T-helper 9 cell (primary cell): ENCODE results near the gene POMT2.
A peak's percentile ranks its signal among the peaks of the same experiment; 100 is the strongest.
"Not testable (repeated sequence)": the region's sequence is repeated elsewhere in the genome, so short reads cannot be mapped to it uniquely, and the experiment has no call there.

Source experiments
- DNase-seq: peaks from one replicate; pipeline ENCODE4 v3.0.0-alpha.2; 2020

POMT2 gene

DNA sequence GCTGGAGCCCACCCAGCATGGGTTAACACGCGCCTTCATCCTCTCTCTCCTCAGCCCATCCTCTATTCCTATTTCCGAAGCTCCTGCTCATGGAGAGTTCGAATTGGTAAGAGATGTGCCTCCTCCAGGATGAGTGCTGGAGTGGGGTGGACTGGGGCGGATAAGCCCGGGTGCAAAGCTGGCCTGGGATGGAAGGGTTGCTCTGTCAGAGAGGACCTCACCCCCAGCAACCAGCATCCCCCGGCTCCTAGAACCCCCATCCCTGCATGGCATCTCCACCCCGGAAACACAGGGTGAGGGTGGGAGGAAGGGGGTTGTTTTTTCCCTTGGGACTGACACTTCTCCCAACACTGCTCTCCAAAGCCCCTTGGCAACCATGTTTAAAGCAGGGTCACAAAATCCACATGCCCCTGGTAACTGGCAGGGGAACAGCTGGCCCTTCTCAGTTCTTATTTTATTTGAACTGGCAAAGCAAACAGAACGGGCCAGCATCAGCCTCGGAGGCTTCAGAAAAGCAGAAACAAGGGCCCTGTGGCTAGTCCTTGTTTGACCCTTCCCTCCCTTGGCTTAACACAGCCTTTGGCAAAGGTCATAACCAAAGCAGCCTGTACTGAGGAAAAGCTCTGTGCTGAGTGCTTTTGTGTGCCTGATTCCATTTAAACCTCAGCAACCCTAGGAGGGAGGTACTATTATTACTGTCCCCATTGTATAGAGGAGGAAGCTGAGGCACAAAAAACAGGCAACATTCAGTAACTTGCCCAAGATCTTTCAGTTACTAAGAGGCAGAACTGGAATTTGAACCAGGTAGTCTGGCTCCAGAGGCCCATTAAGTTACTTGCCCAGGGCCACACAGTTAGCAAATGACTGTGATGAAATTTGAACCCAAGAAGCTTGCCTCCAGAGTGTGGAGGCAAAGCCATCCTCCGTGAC is 4.4 kb upstream of the POMT2 start:
- DNase-seq, result no peak

DNA sequence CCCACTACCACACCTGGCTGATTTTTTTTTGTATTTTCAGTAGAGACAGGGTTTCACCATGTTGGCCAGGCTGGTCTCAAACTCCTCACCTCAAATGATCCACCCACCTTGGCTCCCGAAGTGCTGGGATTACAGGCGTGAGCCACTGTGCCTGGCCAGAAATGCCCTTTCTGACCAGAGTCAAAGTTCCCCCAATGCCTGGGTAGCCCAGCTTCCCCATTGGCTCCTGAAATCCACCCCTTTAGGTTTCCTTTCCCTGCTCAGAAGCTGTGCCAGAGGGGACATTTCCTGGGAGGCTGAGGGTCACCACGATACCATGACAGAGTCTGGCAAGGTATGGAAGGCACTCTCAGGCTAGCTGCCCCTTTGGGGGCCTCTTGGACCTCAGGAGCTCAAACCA is 3.6 kb upstream of the POMT2 start:
- no peak for DNase-seq

DNA sequence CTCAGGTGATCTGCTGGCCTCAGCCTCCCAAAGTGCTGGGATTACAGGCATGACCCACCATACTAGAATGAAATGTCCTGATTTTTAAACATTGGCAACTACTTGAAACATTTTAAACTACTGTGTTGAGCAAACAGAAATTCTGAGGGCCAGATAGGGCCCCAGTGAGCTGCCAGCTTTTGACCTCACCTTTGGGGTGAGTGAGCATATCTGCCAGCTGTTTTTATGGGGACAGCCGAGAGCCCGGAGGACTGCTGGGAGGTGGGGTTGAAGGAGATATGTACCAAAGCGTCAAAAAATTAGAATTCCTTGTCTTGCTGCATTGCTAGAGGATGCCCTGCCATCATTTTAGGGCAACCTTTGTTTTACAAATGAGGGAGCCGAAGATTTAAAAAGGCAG is 2.9 kb upstream of the POMT2 start:
- DNase-seq, result no peak

DNA sequence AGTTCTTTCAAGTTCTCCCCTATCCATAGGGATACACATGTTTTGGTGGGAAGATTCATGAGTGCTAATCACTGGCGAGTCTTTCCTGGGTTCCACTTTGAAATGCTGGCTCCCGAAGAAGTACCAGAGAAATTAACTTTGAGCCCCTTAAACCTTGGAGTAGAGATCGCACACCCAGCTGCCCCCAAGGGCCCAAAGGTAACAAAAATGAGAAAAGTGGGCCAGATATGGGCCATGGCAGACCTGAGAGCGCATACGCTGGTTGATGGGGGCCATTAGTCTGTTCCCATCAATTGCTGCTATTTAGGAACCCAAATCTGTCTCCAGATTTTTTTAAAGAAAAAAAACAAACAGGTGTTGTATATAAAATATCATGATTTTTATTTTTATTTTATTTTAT is 2.3 kb upstream of the POMT2 start:
- no peak for DNase-seq

DNA sequence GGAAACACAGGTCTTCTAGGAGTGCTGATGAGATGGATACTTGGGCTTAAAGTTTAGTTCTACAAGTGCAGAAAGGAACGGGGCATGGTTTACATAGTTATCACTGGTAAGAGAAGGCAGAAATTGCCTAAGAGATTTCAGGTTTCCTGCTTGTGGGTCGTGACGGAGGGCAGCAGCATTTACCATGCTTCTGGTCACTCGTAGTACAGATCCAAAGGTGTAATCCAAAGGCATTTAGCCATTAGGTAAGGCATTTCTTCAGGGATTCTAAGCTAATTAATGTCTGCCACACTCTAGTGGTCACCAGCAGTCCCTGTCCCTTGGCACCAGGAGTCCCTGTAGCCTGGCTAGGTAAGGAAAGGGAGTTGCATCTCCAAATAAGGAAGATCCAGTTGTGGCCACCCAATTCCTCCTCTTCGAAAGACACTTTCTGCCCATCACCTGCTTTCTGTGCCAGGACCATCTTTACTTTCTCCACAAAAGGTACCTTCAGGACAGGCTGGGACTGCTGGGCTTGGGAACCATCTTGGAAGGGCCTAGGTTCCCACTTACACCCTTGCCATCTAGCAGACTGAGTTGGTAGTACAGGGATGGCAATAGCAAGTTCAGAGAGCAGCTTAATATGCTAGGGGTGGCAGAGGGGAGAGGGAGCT is 1.7 kb upstream of the POMT2 start:
- no peak for DNase-seq

DNA sequence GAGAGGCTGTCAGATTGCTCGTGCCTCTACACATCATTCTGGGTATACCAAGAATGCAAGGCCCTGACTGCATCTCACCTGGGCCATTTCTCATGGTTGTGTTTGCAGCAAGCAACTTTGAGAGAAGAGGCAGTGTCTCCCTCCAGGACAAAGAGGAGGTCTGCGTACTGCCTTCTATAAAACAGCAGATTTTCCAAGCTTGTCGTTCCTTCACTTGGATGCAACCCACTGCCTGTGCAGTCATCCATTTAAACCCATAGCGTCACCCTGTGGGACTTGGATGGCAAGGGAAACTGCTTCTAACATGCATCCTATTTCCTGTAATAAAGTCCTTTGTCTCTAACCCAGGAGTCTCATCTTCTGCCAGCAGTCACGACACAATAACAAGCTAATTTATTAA is 1.3 kb downstream of the POMT2 start:
- DNase-seq, result no peak

DNA sequence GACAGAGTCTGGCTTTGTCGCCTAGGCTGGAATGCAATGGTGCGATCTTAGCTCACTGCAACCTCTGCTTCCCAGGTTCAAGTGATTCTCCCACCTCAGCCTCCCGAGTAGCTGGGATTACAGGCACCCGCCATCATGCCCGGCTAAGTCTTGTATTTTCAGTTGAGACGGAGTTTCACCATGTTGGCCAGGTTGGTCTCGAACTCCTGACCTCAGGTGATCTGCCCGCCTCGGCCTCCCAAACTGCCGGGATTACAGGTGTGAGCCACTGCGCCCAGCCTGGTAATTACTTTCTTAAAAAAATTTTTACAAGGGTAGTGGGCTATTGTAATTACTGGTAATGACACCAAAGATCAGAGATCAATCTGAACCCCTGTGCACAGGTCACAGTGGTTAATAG is 1.9 kb downstream of the POMT2 start:
- not testable (repeated sequence) for DNase-seq

DNA sequence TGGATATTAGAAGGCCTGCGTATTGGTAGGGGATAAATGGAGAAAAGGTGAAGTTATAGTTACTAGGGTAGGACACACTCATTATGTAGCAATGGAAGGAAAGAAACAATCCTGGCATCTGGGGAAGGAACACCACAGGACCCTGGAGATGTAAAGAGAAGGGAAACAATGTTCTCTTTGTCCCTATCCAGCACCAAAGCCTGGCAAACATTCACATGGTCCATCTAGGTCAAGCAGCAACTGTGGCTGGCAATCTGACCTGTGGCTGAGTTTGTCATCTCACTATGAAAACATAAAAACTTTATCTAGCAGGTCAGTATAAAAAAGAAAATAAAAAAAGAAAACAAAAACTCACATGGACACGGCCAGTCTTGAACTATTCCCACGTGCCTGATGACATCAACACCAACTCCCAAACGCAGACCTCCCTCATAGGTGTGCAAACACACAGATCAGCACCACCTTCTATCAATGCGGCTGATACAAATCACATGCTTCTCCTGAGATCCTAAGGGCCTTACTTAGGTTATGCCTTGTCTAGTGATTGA is 2.6 kb downstream of the POMT2 start:
- DNase-seq, result no peak

DNA sequence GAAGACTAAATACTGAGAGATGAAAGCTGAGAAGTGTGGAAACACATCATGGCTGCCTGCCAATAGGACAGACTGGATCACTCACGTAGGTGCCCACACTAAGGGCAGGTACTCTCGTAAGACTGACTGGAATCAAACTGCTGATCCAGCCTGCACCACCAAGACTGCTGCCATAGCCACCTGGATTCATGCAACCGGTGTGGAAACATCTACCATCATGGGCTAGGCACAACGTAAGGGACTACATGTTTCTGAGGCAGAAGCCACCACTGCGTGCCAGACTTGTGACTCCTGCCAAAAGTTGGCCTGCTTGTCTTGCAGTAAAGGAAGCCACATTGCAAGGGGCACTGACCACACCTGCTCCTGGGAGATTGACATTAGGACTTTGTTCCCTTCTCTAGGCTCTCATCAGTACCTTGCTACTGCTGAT is 3.8 kb downstream of the POMT2 start:
- DNase-seq, result no peak

DNA sequence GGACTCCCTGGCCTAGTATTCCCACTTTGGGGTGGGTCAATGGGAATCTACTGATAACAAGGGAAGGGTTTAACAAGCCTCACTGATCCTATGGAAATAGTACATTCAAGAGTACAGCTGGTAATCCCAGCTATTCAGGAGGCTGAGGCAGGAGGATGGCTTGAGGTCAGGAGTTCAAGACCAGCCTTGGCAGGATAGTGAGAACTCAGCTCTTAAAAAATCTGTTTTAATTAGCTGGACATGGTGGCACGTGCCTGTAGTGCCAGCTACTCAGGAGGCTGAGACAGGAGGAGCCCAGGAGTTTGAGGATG is 4.5 kb downstream of the POMT2 start:
- DNase-seq, result no peak

DNA sequence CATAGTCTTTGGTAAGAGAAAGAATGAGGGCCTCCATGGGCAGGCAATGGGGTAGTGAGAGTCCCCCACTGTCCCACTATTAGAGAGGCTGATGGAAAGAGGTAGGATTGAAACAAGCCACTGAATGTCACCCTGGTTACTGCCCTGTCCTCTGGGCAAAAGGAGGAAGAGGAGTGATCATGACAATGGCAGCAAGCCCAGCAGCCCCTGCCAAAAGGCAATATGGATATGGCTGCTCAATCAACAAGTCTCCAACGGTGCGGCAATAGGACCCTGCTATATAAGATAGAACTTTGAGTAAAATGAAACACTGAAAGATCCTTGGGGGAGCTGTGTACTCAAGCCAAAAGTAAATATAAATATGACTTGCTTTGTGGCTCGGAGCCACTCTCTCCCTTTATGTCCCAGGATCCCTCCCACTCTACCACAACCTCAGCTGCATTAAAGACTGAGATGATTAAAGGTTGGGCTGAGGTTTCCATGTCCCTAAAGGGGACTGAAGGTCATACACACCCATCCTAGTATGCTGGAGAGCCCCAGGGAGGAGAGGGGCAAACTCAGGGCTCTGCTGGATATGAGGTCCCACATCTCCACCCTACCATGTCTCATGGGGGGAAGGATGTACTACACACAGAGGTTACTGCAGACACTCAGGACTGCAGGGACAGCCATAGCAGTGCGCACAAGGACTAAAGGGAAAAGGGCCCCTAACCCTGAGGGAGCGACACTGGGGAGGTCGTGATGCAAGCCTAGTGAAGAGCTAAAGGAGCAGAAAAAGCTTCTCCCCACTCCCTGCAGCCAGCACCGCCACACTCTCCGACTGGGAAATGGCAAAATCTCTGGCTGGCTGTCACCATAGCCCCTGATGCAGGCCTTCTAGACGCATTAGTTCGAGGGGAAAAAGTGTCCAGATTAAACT is 5.9 kb downstream of the POMT2 start:
- DNase-seq, result no peak

DNA sequence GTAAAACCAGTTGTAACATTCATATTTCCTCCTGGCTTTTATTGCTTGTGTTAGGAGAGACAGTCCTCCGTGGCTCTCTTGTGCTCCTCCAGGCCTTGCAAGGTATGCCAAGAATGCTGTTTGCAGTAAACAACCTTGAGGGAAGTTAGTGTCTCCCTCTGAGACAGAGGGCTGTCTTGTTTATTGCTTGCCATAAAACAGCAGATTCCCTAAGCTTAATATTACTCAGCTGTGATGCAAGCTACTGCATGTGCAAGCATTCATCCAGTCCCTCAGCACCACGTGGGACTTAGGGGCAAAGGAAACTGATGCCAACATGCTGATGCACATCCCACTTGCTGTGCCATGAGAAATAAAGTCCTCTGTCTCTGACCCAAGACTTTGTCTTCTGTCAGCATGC is 6.6 kb downstream of the POMT2 start:
- DNase-seq, result no peak

DNA sequence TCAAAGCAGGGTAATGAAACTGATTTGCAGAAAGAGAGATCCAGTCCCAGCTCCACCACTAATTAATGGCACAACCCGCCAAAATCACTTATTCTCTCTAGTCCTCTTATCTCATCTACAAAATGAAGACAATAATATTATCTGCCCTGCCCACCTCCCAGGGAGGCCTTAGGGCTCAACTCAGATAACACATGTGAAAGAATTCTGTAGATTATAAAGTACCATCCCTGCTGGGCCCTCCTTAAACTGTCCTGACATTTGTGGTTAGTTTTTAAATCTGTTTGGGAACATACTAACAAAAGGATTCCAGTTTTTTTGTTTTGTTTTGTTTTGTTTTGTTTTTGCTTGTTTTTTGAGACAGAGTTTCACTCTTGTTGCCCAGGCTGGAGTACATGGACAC is 7.3 kb downstream of the POMT2 start:
- no peak for DNase-seq

DNA sequence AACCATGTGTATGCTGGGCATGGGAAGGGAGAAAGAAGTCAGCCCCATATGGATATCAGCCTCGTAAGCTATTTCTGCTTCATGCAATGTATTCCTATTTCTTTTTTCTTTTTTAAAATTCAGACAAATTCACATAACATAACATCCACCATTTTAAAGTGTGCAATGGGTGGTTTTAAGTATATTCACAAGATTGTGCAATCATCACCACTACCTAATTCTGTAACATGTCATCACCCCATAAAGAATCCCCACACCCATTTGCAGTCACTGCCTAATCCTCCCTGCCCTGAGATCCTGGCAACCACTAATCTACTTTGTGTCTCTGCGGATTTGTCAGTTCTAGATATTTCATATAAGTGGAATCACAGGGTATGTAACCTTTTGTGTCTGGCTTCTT is 9.5 kb downstream of the POMT2 start:
- DNase-seq, result no peak

DNA sequence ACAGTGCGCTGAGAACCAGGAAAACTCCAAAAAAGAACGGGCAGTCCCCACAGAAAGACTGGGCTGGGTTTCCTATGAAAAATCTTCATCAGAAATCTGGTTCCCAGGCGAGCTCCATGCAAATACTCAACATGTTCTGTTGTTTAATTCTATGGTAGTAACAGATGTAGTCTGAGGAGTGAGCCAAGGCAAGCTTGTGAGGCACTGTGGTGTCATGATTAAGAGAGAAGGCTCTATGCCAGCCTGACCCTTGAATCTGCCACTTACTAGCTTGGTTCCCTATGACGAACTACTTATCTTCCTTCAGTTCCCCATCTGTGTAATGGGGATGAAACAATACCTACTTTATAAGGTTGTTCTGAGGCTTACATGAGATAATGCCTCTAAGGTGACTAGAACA is 10.7 kb downstream of the POMT2 start:
- DNase-seq, result no peak

DNA sequence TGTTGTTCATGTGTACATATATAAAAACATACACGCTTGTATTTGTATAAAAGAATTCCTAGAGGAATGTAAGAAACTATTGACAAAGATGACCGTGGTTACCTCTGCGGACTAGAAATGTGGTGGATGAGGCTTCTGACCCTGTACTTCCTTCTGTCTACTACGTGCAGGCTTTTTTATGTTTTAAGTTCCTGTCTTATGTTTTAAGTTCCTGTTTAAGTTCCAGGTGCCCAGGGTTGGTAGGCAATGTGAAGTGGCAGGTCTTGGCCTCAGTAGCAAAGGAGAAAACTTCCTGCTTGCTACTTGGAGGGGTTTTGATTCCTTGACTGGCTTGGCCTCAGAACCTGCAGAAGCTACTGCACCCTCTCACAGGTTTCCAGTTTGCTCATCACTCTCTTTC is 11.6 kb downstream of the POMT2 start:
- no peak for DNase-seq

DNA sequence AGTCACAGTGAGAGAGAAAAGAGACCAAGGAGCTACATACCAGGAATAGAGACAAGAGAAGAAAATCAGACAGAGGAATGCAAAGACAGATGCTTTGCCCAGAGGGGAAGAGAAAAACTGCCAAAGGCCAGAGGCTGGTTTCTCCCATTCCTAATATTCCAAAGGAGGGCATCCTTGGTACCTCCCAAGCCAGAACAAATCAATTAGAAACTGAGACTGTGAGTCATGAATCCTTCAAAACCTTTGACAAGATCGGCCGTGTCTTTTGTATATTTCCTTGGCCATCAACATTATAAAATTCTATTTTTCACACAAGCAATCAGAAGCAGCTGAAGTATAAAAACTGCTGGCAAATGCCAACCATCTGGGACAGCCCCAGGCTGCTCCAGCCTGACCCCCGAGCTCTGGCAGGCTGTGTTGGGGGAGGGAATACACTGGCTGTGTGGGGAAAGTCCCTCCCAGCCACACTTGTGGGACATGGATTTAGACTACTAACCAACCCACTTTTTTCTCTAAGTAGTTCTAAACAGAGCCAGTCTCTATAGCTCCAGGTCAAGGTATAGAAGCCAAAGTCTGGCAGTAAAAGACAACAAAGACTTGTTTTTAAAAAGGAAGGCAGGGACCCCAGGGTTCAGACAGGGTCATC is 13.7 kb downstream of the POMT2 start:
- DNase-seq, result no peak

DNA sequence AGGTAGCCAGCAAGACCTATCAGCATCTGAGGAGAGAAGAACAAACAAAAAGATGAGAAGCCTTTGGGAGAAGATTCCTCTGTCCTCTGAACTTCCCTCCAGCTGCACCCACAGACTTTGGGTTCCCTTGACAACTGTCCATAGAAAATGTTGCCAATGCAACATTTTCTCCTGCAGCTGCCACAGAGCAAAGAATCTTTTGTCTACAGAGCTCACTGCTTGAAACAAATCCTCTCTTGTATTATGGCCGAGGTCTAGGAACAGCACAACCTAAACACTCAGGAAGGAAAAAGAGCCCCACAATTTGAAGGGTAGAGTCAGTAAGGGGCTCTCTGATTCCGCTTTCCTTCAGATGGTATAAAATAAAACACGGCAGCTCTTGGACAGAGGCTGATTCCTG is 14.3 kb downstream of the POMT2 start:
- DNase-seq, result no peak

DNA sequence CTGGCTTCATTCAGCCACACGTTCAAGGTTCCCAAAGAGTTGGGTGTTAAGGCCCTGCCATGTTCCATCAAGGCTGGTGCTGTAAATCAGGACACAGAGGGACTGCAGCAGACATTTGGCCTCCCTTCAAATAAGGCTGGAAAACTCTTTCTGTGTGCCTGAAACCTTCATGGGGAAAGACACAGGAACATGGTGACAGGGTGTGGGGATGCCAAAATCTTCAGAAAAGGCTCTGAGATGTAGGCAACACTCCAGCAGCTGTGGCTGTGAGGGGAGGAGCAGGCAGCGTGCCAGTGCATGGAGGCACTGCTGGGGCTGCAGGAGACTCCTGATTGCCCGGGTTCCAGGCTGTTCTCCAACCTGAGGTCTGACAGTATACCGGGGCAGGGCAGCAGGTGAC is 15.0 kb downstream of the POMT2 start:
- no peak for DNase-seq

DNA sequence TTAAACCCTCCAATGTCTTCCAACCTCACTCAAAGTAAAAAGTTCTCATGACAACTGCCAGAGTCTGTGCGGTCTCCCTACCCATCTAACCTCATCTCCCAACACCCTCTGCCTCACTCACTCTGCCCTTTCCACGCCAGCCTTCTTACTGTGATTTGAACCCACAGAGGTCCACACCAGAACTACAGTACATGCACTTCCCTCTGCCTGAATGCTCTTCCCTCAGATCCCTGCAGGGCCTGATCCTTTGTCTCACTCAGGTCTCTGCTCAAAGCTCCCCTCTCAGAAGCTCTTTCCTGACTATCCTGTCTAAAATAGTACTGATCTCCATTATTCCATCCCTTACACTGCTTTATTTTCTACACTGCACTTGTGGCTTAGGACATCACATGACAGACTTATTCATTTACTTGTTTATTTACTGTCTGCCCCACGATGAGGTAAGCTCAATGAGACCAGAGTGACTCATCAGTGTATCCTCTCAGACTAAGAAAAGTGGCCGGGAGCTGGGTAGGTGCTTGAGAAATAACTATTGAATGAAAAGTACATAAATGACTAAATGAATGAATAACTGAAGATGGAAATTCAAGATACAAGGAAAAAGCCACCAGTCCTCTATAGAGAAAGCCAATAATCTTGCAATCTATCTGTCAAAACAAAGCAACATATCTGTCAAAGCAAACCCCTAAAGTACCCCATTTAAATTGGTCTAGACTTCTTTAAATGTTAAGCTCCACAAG is 17.1 kb downstream of the POMT2 start:
- no peak for DNase-seq

DNA sequence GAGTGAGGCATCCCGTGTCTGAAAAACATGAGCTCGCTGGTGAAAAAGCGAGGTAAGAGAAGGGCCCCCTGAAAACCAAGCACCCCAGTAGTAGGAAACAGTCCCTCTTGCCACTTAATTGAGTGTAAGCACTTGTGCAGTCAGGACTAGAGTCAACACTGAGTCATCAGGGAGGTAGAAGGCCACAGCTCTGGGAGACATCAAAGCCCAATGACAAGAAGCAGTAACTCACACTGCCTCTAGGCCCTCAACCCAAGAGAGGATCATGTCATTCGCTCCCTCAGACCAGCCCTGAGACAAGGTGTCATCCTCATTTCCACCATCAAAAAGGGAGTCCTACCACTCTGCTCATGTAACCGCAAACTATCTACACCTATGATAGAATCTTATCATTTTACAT is 17.8 kb downstream of the POMT2 start:
- no peak for DNase-seq

DNA sequence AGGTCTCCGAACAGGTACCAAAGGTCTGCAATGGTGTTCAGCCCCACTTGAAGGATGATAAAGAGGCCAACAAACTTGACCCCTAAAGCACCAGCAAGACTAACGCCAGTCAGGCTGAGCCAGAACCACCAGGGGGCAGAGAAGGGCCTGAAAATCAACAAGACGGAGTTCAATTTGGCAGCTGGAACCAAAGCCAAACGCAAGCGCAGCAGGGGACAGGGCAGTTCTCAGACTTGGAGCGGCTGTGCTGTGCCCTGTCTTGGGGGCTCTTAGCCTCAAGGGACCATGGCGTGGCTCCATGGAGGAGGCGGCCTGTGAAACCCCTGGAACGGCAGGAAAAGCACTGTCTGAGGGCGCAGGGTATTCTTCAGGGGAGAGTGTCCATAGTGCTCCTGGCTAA is 19.6 kb downstream of the POMT2 start:
- peak; percentile 37 for DNase-seq
